GM12865 (cell line): ENCODE data around the gene ROBO1.

Source experiments
- DNase-seq: peaks from one replicate; pipeline ENCODE4 v3.0.0; 2010; ENCODE audit warnings: low read depth
- H3K4me3 ChIP-seq: 2 replicates; pipeline ENCODE4 v1.5.1; 2011; ENCODE audit warnings: mild to moderate bottlenecking, low read depth, low read length, control low read depth
- TF ChIP-seq, protein P1 (sequence below): IDR thresholded peaks from 2 replicates; pipeline ENCODE4 v1.5.1; 2011; ENCODE audit warnings: low read length, control low read depth, low read depth, inconsistent platforms; ENCODE audit not compliant: insufficient read depth; ENCODE audit errors: missing control alignments

The ROBO1 gene

DNA sequence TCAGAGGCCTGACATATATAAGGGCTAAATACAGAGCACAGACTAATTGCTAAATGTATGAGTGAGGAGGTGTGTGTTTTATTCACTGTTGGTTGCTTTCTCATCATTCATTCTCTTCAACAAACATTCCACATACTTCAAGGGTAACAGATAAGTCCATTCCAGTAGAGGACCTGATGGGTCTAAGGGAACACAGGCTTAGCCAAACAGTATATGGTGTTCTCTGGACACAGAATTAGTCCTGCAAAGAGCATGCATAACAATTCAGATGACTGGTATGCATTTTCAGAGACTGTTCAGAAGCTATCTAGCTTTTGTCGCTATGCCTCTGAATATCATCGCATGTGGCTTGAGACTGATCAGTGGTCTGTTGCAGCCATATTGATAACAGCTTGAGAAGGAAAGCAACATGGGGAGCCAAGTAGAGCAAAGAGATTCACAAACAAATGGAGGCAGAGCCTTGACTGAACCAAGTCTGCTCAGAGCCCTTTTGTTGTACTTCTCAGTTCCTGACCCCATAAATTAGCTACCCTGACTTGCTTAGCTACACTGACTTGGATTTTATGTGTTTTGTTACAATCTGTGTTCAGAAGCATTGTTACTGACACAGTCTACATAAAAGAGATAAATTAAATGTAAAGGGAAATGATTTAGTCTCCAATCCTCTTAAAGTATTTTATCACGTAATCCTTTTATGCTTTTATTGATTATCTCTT is 1178.7 kb downstream of the ROBO1 start:
- DNase-seq = no peak
- no peak overlapping the region for H3K4me3 ChIP-seq
- TF ChIP-seq, protein P1, sequence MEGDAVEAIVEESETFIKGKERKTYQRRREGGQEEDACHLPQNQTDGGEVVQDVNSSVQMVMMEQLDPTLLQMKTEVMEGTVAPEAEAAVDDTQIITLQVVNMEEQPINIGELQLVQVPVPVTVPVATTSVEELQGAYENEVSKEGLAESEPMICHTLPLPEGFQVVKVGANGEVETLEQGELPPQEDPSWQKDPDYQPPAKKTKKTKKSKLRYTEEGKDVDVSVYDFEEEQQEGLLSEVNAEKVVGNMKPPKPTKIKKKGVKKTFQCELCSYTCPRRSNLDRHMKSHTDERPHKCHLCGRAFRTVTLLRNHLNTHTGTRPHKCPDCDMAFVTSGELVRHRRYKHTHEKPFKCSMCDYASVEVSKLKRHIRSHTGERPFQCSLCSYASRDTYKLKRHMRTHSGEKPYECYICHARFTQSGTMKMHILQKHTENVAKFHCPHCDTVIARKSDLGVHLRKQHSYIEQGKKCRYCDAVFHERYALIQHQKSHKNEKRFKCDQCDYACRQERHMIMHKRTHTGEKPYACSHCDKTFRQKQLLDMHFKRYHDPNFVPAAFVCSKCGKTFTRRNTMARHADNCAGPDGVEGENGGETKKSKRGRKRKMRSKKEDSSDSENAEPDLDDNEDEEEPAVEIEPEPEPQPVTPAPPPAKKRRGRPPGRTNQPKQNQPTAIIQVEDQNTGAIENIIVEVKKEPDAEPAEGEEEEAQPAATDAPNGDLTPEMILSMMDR = no peak

DNA sequence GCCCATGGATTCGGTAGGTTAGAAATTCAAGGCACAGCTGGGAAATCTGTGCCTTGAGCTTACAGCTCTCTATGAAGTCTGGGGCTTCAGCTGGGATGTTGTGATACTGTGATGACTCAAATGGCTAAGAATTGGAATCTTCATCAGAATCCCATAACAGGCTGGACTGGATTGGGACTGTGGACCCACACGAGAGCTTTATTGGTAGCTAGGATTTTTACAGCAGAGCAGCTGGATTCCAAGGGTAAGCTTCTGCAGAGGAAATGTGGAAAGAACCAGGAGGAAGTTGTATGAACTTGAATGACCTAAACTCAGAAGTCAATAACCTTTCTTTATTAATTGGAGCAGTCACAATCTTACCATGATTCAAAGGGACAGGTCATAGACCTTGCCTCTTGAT is 1187.1 kb downstream of the ROBO1 start:
- no peak overlapping the region for H3K4me3 ChIP-seq
- DNase-seq = no peak
- TF ChIP-seq, protein P1 = no peak

DNA sequence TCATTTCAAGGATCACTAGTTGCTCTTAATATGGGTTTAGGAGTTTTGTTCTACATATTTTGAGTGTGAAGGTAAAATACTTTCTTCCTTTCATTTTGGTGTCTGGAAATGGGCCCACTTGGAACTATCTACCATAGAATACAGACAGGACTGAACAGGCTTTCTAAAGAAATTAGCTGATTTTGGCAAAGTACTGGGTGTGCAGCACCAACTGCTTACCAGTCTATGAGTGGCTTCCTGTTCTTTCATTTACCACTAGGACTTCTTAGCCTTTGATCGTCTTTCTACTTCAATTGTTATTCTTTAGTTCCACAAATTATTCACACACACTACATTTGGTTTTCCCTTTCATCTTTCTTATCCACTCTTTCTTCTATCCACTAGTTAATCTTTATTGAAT is 1196.3 kb downstream of the ROBO1 start:
- no peak for DNase-seq
- no peak overlapping the region for H3K4me3 ChIP-seq
- TF ChIP-seq, protein P1 = no peak

DNA sequence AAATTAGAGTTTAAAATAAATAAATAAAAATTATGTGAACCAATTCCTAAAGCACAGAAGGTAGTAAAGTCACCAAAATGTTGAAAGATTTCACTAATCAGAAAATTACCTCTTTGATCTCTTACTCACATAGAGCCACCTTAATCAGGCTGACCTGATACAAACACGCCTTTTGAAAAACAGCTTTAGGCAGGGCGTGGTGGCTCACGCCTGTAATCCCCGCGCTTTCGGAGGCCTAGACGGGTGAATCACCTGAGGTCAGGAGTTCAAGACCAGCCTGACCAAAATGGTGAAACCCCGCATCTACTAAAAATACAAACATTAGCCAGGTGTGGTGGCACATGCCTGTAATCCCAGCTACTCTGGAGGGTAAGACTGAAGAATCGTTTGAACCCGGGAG is 1197.3 kb downstream of the ROBO1 start:
- H3K4me3 ChIP-seq = no peak overlapping the region
- DNase-seq = no peak
- TF ChIP-seq, protein P1 = no peak

DNA sequence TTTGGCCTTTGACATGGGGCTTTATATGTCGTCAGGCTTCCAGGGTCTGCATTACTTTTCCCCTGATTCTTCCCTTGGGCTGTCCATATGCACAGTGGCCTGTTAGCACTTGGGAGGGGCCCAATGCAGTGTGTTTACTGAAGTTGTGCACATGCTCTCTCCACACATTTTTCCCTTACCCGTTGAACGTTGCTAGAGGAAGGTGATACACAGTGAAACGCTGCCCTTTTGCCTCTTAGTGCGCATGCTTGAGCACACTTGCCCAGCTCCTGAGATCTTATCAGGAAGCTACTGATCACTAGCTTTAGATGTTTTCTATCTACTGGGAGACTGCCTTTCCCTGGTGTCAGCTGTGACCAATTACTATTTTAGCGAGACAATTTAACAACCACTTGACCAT is 1198.0 kb downstream of the ROBO1 start:
- TF ChIP-seq, protein P1 = no peak
- DNase-seq = no peak
- H3K4me3 ChIP-seq = no peak overlapping the region

DNA sequence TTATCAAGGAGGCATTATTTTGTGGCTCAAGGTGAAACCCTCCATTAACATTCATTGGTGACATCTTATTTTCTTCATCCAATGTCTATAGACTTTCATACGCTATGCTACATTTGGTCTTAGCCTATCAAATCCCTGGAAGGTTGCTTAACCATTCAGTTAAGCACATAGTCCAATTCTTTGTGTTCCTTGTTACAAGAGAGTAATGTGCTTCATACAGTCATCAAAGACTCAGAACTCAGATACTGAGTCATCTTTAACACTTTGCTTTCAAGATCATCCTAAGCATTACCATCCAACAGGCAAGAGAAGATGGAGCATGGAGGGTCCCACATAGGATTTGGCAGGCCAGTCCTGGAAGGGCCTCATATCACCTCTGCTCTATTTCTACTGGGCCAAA is 1202.1 kb downstream of the ROBO1 start:
- no peak overlapping the region for H3K4me3 ChIP-seq
- DNase-seq = no peak
- TF ChIP-seq, protein P1 = no peak

DNA sequence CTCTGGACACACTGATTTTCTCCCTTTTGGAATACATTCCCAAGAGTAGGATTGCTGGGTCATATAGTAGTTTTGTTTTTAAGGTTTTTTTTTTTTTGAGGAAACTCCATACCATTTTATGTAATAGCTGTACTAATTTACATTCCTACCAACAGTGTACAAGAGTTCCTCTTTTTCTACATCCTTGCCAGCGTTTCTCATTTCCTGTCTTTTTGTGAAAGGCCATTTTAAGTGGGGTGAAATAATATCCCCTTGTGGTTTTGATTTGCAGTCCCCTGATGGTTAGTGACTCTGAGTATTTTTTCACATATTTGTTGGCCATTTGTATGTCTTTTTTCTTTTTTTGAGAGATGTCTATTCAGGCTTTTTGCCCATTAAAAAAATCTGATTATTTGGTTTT is 1205.5 kb downstream of the ROBO1 start:
- no peak overlapping the region for H3K4me3 ChIP-seq
- TF ChIP-seq, protein P1 = no peak
- no peak for DNase-seq
